ENCODE measurements around the gene SCO2. TPM values are rescaled to one million over a fixed set of nuclear protein-coding genes. Genes with fewer than 3 reads are reported as not detected.
A peak's percentile ranks its signal among the peaks of the same experiment; 100 is the strongest.

Gene SCO2
- total and polyA plus RNA-seq, 2 experiments from 2014 or later: 2.0 to 11.2 TPM

DNA sequence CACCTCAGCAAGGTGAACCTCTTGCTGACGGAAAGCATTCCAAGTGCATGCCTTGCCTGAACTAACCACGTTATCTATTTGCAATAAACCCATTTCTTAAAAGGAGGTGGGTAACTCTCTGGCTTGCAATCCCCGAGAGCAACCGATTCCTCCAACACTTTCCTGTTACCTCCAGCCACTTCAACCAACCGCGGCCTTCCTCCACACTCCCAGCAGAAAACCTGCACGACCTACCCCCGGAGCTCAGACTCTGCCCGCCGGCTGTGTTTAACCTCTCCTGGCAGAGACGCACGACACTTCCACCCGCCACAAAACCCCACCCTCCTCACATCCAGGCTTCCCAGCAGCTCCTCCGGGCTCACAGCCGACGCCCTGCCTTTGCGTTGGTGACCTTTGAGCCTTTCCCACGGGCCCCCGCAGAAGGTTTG is 708 bp downstream of the SCO2 start:
- no peaks in the 10 kb centered on the region for H3K9me2 ChIP-seq (replicated peaks; ENCODE audit: insufficient read depth)
- peaks cover 13% of the 10 kb centered on the region for H4K20me1 ChIP-seq (ENCODE audit: insufficient read depth, poor library complexity, severe bottlenecking)
- peak overlapping the region; percentile 42 for H2AFZ ChIP-seq
- peaks cover 37% of the 10 kb centered on the region for H3K79me2 ChIP-seq
- DNase-seq (ENCODE audit: low spot score): no peak
- TF ChIP-seq, protein P1, sequence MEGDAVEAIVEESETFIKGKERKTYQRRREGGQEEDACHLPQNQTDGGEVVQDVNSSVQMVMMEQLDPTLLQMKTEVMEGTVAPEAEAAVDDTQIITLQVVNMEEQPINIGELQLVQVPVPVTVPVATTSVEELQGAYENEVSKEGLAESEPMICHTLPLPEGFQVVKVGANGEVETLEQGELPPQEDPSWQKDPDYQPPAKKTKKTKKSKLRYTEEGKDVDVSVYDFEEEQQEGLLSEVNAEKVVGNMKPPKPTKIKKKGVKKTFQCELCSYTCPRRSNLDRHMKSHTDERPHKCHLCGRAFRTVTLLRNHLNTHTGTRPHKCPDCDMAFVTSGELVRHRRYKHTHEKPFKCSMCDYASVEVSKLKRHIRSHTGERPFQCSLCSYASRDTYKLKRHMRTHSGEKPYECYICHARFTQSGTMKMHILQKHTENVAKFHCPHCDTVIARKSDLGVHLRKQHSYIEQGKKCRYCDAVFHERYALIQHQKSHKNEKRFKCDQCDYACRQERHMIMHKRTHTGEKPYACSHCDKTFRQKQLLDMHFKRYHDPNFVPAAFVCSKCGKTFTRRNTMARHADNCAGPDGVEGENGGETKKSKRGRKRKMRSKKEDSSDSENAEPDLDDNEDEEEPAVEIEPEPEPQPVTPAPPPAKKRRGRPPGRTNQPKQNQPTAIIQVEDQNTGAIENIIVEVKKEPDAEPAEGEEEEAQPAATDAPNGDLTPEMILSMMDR (IDR thresholded peaks at IDR 0.05; ENCODE audit: poor library complexity): no peak
- TF ChIP-seq EZH2phosphoT487 (IDR thresholded peaks at IDR 0.05; ENCODE audit: low read depth, severe bottlenecking, unreplicated experiment) (no peak), EZH2 (IDR thresholded peaks at IDR 0.05; ENCODE audit: borderline replicate concordance) (no peak)
- H3K4me2 ChIP-seq: peak overlapping the region; percentile 94
- 16% methylated on average over 18 of the region's 19 CpGs for WGBS (ENCODE audit: low lambda C conversion rate, missing lambda C conversion rate)
- H3K9me3 ChIP-seq (ENCODE audit: low read depth): no peaks in the 10 kb centered on the region
- H3K36me3 ChIP-seq (replicated peaks; ENCODE audit: insufficient read depth, low read depth): no peaks in the 10 kb centered on the region
- H3K27me3 ChIP-seq: no peaks in the 10 kb centered on the region
- peaks cover 19% of the 10 kb centered on the region for H3K4me1 ChIP-seq (ENCODE audit: insufficient read depth)
- peak overlapping the region; percentile 90 for H3K27ac ChIP-seq
- peak overlapping the region; percentile 23 for H3K4me3 ChIP-seq

- Histone ChIP-seq H3K4me2 (peak overlapping the region; percentile 94), H4K20me1 (ENCODE audit: insufficient read depth, poor library complexity, severe bottlenecking) (peaks cover 13% of the 10 kb centered on the region), H3K27ac (peak overlapping the region; percentile 90), H3K9me2 (replicated peaks; ENCODE audit: insufficient read depth) (no peaks in the 10 kb centered on the region), H3K36me3 (replicated peaks; ENCODE audit: insufficient read depth, low read depth) (no peaks in the 10 kb centered on the region), H3K79me2 (peaks cover 37% of the 10 kb centered on the region), H3K27me3 (no peaks in the 10 kb centered on the region), H3K9me3 (ENCODE audit: low read depth) (no peaks in the 10 kb centered on the region), H2AFZ (no peak overlapping the region), H3K4me3 (peak overlapping the region; percentile 23), H3K4me1 (ENCODE audit: insufficient read depth) (peaks cover 19% of the 10 kb centered on the region)
- DNase-seq (ENCODE audit: low spot score): peak; percentile 15
- TF ChIP-seq EZH2 (IDR thresholded peaks at IDR 0.05; ENCODE audit: borderline replicate concordance) (no peak), EZH2phosphoT487 (IDR thresholded peaks at IDR 0.05; ENCODE audit: low read depth, severe bottlenecking, unreplicated experiment) (no peak)
- TF ChIP-seq, protein P1 (IDR thresholded peaks at IDR 0.05; ENCODE audit: poor library complexity): no peak
- 79% methylated on average over 25 of the region's 25 CpGs for WGBS (ENCODE audit: low lambda C conversion rate, missing lambda C conversion rate)
These were observed 1.4 kb downstream of the SCO2 start for GRCh38 chr22:50523806-50524675.

- Histone ChIP-seq H3K36me3 (replicated peaks; ENCODE audit: insufficient read depth, low read depth) (no peaks in the 10 kb centered on the region), H3K4me3 (no peak overlapping the region), H3K27me3 (no peaks in the 10 kb centered on the region), H3K4me2 (peak overlapping the region; percentile 94), H2AFZ (no peak overlapping the region), H3K9me3 (ENCODE audit: low read depth) (no peaks in the 10 kb centered on the region), H3K27ac (no peak overlapping the region), H4K20me1 (ENCODE audit: insufficient read depth, poor library complexity, severe bottlenecking) (peaks cover 13% of the 10 kb centered on the region), H3K79me2 (peaks cover 37% of the 10 kb centered on the region), H3K4me1 (ENCODE audit: insufficient read depth) (peaks cover 19% of the 10 kb centered on the region), H3K9me2 (replicated peaks; ENCODE audit: insufficient read depth) (no peaks in the 10 kb centered on the region)
- TF ChIP-seq EZH2 (IDR thresholded peaks at IDR 0.05; ENCODE audit: borderline replicate concordance) (no peak), EZH2phosphoT487 (IDR thresholded peaks at IDR 0.05; ENCODE audit: low read depth, severe bottlenecking, unreplicated experiment) (no peak)
- TF ChIP-seq, protein P1 (IDR thresholded peaks at IDR 0.05; ENCODE audit: poor library complexity): no peak
- DNase-seq (ENCODE audit: low spot score): no peak
- WGBS (ENCODE audit: low lambda C conversion rate, missing lambda C conversion rate): 97% methylated on average over 16 of the region's 16 CpGs
These were observed 2.0 kb downstream of the SCO2 start for GRCh38 chr22:50523458-50523805.
